CD4-positive, alpha-beta T cell (primary cell): ENCODE data around the gene ARHGAP21. TPM values are rescaled to one million over a fixed set of nuclear protein-coding genes. Genes with fewer than 3 reads are reported as not detected.
"Not testable (repeated sequence)": the region's sequence is repeated elsewhere in the genome, so short reads cannot be mapped to it uniquely, and the experiment has no call there.

Experiments
- ATAC-seq: fragments of 200-7000 bp; cut with Tn5 transposase; one replicate; pipeline ENCODE4 v1.10.0; 2022; ENCODE audit warnings: mild to moderate bottlenecking; ENCODE audit not compliant: poor library complexity
- CTCF ChIA-PET: fragments of 350-600 bp; sonication (Branson Sonifier 250); formaldehyde crosslinking; loops from one replicate; lab custom pipeline; 2021; ENCODE audit warnings: antibody characterized with exemption, inconsistent platforms; lab: Charles Lee
- POLR2A ChIA-PET: fragments of 350-600 bp; sonication (Branson Sonifier 250); formaldehyde crosslinking; loops from one replicate; lab custom pipeline; 2021; ENCODE audit warnings: antibody characterized with exemption, inconsistent platforms; lab: Charles Lee
- DNase-seq, 14 experiments: peaks; one replicate each; pipeline ENCODE4 v3.0.0-alpha.2; 2013 to 2020; ENCODE audit warnings: mixed read lengths in 2 of 14
- H3K27ac ChIP-seq, 2 donors: one replicate each; pipeline versions ENCODE4 v1.5.1 to v1.7.0; 2013; ENCODE audit warnings: low read length in 2 of 2, low read depth in 1 of 2, mild to moderate bottlenecking in 1 of 2
- H3K27me3 ChIP-seq, 2 experiments: 1 replicate in 1 of 2; 2 replicates in 1 of 2; pipeline versions ENCODE4 v1.6.1 to v1.7.0; 2013; ENCODE audit warnings: low read length in 2 of 2, control low read depth in 1 of 2, mild to moderate bottlenecking in 1 of 2, moderate library complexity in 1 of 2; ENCODE audit not compliant: insufficient read depth in 2 of 2, control insufficient read depth in 1 of 2
- H3K36me3 ChIP-seq: one replicate; pipeline ENCODE4 v1.6.1; 2013; ENCODE audit warnings: low read length, control low read depth; ENCODE audit not compliant: insufficient read depth
- H3K4me1 ChIP-seq: one replicate; pipeline ENCODE4 v1.6.1; 2013; ENCODE audit warnings: low read length, control low read depth; ENCODE audit not compliant: insufficient read depth
- H3K4me3 ChIP-seq: one replicate; pipeline ENCODE4 v1.5.1; 2013; ENCODE audit warnings: mild to moderate bottlenecking, low read length, moderate library complexity
- H3K9me3 ChIP-seq, 2 experiments: 1 replicate in 1 of 2; 2 replicates in 1 of 2; pipeline versions ENCODE4 v1.6.1 to v1.7.0; 2013; ENCODE audit warnings: low read length in 2 of 2, mild to moderate bottlenecking in 2 of 2, control low read depth in 1 of 2, moderate library complexity in 1 of 2; ENCODE audit not compliant: control insufficient read depth in 1 of 2, insufficient read depth in 1 of 2
- H3K27ac Mint-ChIP-seq: one replicate; pipeline ENCODE4 v1.8.0; 2020; ENCODE audit warnings: mixed read lengths
- H3K27me3 Mint-ChIP-seq: one replicate; pipeline ENCODE4 v1.8.0; 2021; ENCODE audit warnings: mixed read lengths
- H3K36me3 Mint-ChIP-seq: one replicate; pipeline ENCODE4 v1.8.0; 2021; ENCODE audit warnings: low read depth, mixed read lengths
- H3K4me1 Mint-ChIP-seq: one replicate; pipeline ENCODE4 v1.8.0; 2021; ENCODE audit warnings: low read depth, mixed read lengths
- H3K4me3 Mint-ChIP-seq: one replicate; pipeline ENCODE4 v1.8.0; 2020; ENCODE audit warnings: mild to moderate bottlenecking, mixed read lengths
- H3K9me3 Mint-ChIP-seq: one replicate; pipeline ENCODE4 v1.8.0; 2020; ENCODE audit warnings: mixed read lengths
- CTCF ChIP-seq: fragments of 200-600 bp; IDR thresholded peaks from one replicate; pipeline ENCODE4 v1.8.0; 2022; ENCODE audit warnings: antibody characterized with exemption, mild to moderate bottlenecking
- intact Hi-C, 2 experiments: fragments of 100-400 bp; cut with DNase I in 1 of 2; cut with micrococcal nuclease in 1 of 2; formaldehyde crosslinking; loops; one replicate each; pipeline versions ENCODE4 v1.15.1 to v1.9.0; 2023 to 2025; cut with DNase I, micrococcal nuclease
- polyA plus RNA-seq, 2 donors: library from polyadenylated mRNA; unstranded; fragments of 120-200 nt; gene quantifications; one replicate each; pipeline ENCODE4 v1.2.1, GENCODE V29; 2013
- total RNA-seq, 174 experiments: library from RNA in 2 of 174; stranded (reverse) in 2 of 174; gene quantifications; one replicate each; pipeline ENCODE4 v1.2.3 and lab custom pipeline; 2021 to 2026

ARHGAP21 gene
- total RNA-seq (10 to 100 TPM; 38.4 to 43.4 TPM), total RNA-seq (lab: John Stamatoyannopoulos, UW) (19.0 to 121 (median 55.5) reads per million in 172 experiments)
- polyA plus RNA-seq (2013, experiment 1 of 2), result 21.8 TPM
- polyA plus RNA-seq (2013, experiment 2 of 2), result 12.9 TPM

GRCh38 chr10:24723788-24724380 lies at the start of gene ARHGAP21:
Gene ARHGAP21, minus strand, starts transcription at chr10:24723887. Its CDS starts 1,988 bp downstream, at chr10:24721899.
- POLR2A ChIA-PET, result interaction anchor here (0.6 to 4.3 kb wide), 14 partner anchors 14 to 292 kb away, joined by 3 to 55 read pairs (median 4); partner anchors contain the start of genes ENKUR, PRTFDC1 and THNSL1
- peak within 1 kb of the TSS; percentile 92 for H3K4me3 ChIP-seq
- no peaks in the 10 kb centered on the region for H3K9me3 ChIP-seq

GRCh38 chr10:24771943-24772694 lies 48.4 kb upstream of the ARHGAP21 start:
- ChIA-PET CTCF (interaction anchor here (0.6 kb wide), 1 partner anchor 9 kb away, joined by 4 read pairs; no protein-coding TSS in a partner anchor), POLR2A (no interaction called here)
- Histone ChIP-seq H3K4me3 (no peak overlapping the region), H3K27me3 (no peaks in the 10 kb centered on the region), H3K4me1 (no peaks in the 10 kb centered on the region), H3K36me3 (no peaks in the 10 kb centered on the region), H3K27ac (no peak overlapping the region), H3K9me3 (no peaks in the 10 kb centered on the region)
- intact Hi-C loops, result no loop called here
- H3K27ac Mint-ChIP-seq, result no peak overlapping the region
- no peak for TF ChIP-seq CTCF
- DNase-seq, result no peak
- H3K27me3 Mint-ChIP-seq, result no peaks in the 10 kb centered on the region
- H3K4me1 Mint-ChIP-seq, result peaks cover 16% of the 10 kb centered on the region
- no peaks in the 10 kb centered on the region for H3K9me3 Mint-ChIP-seq
- ATAC-seq, result no peak
- no peak overlapping the region for H3K4me3 Mint-ChIP-seq
- no peaks in the 10 kb centered on the region for H3K36me3 Mint-ChIP-seq

More at GRCh38 chr10:24723788-24724380, at the start of gene ARHGAP21:
- peak; percentile 4 for ATAC-seq
- Mint-ChIP-seq H3K36me3 (peaks cover 6% of the 10 kb centered on the region), H3K4me1 (peaks cover 22% of the 10 kb centered on the region), H3K9me3 (no peaks in the 10 kb centered on the region), H3K27me3 (no peaks in the 10 kb centered on the region), H3K4me3 (peak within 1 kb of the TSS; percentile 97), H3K27ac (peak within 1 kb of the TSS; percentile 85)
- Histone ChIP-seq H3K27ac (peak within 1 kb of the TSS; percentile 47 to 66), H3K36me3 (no peaks in the 10 kb centered on the region), H3K4me1 (peaks cover 22% of the 10 kb centered on the region), H3K27me3 (no peaks in the 10 kb centered on the region)
- intact Hi-C loops, result loop anchor here (1.0 to 10.0 kb wide), 5 partner anchors 102 to 1287 kb away; partner anchors contain the start of genes ENKUR (in 2 of the 2), THNSL1 (in 2 of the 2), OTUD1 (in 1 of the 2) and PRTFDC1 (in 1 of the 2)
- CTCF ChIA-PET, result interaction anchor here (2.1 kb wide), 1 partner anchor 106 kb away, joined by 4 read pairs; no protein-coding TSS in a partner anchor
- TF ChIP-seq CTCF, result peak; percentile 4
- peak in 13 of 14 experiments; percentile 4 to 68 (median 21) for DNase-seq

GRCh38 chr10:24764991-24765390 lies 41.3 kb upstream of the ARHGAP21 start:
- H3K27ac ChIP-seq, DNase-seq, H3K27me3 ChIP-seq, H3K27me3 Mint-ChIP-seq, CTCF ChIA-PET, H3K9me3 ChIP-seq, H3K9me3 Mint-ChIP-seq, H3K36me3 ChIP-seq, intact Hi-C loops, H3K27ac Mint-ChIP-seq, POLR2A ChIA-PET, H3K4me3 ChIP-seq, ATAC-seq, H3K4me1 ChIP-seq, H3K4me3 Mint-ChIP-seq, H3K36me3 Mint-ChIP-seq: not testable (repeated sequence)
- peaks cover 11% of the 10 kb centered on the region for H3K4me1 Mint-ChIP-seq
